NCI-H146 (cell line): ENCODE data around the gene GPHN.

Source experiments
- DNase-seq: peaks from one replicate; lab custom pipeline; 2025; lab: John Stamatoyannopoulos, UW

Gene GPHN

DNA sequence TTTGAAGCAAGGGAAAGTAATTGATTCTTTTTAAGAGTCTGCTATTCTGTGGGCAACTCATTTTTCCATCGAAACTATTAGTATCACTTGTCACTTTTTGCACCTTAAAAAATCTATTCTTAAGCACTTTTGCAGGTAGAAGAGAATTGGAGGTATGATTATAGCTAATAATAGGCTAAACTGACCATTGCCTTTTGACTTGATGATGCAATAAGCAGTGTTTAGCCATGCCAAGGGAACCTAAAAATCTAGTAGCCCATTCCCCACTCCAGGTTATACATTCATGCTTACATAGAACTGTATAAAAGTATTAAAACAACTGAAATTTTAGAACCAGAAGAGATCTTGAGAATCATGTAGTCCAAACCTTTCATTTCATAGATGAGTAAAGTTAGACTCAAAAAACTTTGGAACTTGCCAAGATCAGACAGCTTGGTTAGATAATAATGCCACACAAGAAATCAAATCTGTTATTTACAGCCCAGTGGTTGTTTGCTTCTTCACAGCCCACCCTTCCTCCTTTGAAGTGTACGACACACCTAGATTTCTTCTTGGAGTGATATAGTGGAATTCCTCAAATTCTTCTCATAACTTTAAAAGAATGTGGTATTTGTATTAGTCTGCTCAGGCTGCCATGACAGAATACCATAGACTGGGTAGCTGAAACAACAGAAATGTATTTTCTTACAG, 659.6 kb downstream of the GPHN start:
- no peak for DNase-seq

DNA sequence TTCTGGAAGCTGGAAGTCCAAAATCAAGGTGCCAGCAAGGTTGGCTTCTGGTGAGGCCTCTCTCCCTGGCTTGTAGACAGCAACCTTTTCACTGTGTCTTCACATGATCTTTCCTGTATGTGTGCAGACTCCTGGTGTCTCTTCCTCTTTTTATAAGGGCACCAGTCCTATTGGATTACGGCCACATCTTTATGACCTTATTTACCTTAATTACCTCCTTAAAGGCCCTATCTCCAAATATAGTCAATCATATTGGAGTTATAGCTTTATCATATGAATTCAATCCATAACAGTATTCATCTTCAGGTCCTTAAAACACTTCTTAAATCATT, 660.1 kb downstream of the GPHN start:
- DNase-seq: no peak

DNA sequence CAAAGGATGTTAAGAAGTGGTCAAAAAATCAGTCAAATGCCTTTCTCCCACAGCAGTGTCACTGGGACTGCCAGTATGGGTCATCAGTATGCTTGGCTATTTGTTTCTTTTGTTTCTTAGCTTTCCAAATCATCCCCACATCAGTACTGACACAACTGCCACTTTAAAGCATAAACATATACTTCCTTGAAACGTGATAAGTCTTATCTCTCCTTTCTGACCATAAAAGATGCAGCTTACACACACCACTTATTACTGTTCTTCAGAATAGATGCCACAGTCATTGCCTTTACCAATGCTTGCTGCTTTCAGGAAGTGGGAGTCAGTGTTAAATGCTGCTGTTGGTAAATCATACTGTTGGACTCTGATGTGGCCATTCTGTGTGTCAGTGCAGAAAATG, 662.7 kb downstream of the GPHN start:
- no peak for DNase-seq

GRCh38 chr14:67172056-67172455, 664.1 kb downstream of the GPHN start:
- DNase-seq: no peak

DNA sequence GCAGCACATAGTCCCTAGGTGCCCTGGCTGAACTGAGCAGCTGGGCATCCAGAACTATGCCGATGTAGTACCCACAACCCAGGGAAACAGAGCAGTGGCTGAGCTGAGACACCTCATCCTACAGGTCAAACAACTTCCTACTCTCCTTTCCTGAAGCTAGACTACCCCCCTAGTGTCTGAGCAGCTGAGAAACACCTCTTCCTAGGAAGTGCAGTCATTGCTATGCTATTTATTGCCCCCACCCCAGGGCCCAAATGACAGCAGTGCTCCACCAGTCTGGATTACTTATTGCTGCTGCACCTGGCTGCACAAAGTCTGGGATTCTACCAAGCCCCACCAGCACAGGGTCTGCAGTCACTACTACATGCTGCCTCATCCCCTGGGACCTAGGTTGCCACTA, 664.6 kb downstream of the GPHN start:
- no peak for DNase-seq

- DNase-seq: no peak
These were observed 665.8 kb downstream of the GPHN start for GRCh38 chr14:67173719-67174118.

- no peak for DNase-seq
These were observed 678.3 kb downstream of the GPHN start for GRCh38 chr14:67186172-67186768.

DNA sequence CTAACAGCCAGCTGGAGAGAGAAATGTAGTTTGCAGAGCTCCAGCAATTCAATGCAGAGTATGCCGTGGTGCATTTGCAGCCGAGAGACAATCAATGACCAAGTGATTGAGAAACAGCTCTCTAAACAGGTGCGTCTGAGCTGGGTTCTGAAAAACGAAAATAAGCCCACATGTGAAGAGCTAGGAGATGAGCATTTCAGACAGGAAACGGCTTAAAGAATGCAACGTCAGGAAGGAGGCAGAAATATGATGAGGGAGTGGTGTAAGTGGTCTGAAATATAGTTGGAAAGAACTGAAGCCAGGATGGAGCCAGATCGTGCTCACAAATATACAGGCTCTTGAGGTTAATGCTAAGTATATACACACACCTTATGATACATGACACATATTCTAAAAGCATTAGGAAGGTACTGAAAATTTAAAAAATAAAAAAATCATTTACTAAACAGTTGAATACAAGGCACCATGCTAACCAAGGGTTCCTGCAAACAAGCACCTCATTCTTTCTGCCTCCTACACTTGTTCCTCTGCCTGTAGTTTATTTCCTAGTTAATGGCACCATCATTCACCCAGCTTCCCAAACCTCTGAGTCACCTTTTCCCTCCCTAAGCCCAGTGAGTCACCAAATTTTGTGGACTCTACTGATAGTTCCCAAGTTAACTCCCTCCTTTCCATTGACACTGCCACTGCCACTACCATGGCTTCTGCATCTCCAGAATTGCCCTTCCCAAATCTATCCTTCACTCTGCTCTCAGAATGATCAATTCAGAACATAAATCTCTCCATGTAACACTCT, 679.0 kb downstream of the GPHN start:
- DNase-seq: no peak

DNA sequence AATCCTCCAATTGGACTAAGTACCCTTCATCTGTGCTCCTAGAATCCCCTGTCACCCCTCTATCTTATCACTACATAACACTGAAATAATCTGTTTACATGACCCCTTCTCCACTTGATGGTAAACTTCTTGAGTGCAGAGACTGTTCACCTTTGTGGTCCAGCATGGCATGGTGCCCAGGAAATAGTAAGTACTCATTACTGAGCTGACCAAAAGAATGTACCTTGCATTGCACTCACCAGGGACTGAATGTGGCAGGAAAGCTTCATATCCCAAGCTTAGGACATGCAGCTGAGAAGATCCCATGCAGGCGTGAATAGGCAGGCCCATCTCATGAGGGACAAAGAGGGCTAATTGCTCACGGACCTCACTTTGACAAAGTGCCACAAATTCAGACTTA, 679.9 kb downstream of the GPHN start:
- no peak for DNase-seq

- no peak for DNase-seq
These were observed 680.4 kb downstream of the GPHN start for GRCh38 chr14:67188326-67188725.

DNA sequence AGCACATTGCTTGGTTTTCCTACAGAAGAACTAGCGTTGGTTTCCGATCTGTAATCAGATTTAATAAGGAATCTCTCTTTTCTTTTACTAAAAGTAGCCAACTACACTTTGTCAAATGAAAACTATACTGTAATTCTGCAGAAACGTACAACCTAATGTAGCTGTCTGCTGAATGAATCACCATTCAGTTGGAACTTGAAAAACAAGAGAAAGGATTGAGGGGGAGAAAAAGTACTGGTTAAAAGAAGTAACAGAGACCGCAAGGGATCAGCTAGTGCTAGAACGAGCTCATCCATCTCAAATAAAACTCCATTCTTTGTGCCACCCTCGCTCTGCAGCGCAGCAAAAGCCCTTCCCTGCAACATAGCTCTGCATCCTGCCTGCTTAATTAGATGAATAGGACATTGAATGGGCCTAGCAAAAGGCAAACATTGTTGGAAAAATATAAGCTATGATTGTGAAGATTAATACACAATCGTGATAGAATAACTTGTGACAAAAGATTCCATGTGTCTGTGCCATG, 683.9 kb downstream of the GPHN start:
- DNase-seq: no peak

- no peak for DNase-seq
These were observed 684.4 kb downstream of the GPHN start for GRCh38 chr14:67192366-67192765.

DNA sequence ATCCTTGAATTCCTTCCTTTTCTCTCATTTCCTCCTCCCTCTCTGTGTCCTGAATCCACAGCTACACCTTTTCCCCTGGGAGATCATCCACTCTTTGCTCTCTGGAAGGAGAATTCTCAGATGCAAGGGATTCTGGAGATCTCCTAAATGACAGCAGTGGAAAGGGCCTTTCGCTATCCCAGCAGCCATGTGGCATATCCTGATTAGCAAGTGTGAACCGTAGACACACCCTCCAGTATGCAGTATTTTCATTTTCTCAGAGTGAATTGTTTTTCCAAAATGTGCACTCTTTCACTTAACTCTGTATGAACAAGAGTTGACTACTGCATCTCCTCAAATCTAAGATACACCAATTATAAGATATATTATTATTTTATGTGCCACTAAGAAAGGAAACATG, 687.3 kb downstream of the GPHN start:
- DNase-seq: no peak

DNA sequence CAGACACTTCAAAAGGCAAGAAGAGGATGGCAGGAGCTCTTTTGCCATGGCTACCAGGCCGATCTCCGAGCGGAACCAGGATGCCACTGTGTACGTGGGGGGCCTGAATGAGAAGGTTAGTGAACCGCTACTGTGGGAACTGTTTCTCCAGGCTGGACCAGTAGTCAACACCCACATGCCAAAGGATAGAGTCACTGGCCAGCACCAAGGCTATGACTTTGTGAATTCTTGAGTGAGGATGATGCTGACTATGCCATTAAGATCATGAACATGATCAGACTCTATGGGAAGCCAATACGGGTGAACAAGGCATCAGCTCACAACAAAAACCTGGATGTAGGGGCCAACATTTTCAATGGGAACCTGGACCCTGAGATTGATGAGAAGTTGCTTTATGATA, 691.1 kb downstream of the GPHN start:
- DNase-seq: no peak

- no peak for DNase-seq
These were observed 699.9 kb downstream of the GPHN start for GRCh38 chr14:67207810-67208209.

- DNase-seq: no peak
These were observed 710.2 kb downstream of the GPHN start for GRCh38 chr14:67218126-67218525.

GRCh38 chr14:67221248-67221981, 713.5 kb downstream of the GPHN start:
- no peak for DNase-seq

GRCh38 chr14:67221982-67222328, 714.0 kb downstream of the GPHN start:
- DNase-seq: no peak

GRCh38 chr14:67225523-67225922, 717.6 kb downstream of the GPHN start:
- DNase-seq: no peak

DNA sequence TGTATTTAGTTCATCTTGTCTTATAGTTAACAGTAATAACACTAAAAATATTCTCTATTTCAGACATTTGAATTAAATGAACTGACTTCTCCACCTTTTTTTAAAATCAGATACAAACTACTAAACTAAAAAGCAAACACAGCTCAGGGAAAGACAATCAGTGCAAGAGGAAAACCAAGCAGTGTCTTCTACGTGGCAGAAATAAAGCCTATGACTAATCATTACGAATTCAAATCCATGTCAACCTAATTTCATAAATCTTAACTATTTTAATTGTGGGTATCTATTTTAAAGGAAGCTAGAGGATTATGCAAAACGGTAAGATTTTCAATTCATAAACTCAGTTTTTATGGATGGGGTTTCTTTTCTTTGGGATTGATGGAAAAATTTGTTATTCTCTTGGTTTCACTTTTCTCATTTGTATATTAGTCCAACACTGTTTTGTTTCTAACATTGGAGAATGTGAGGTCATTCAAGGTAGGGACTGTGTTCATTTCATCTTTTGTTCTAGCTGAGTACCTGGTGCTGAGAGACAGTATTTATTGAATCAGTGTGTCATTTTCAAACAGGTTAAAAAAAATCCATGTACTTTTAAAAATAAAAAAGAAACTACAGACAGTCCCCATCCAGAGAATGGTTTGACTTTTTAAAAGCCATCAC, 720.5 kb downstream of the GPHN start:
- no peak for DNase-seq
